ENCODE measurements around the gene TMEM175.
"Not testable (repeated sequence)": the region's sequence is repeated elsewhere in the genome, so short reads cannot be mapped to it uniquely, and the experiment has no call there.

Gene TMEM175

GRCh38 chr4:992297-993110 lies 60.2 kb downstream of the TMEM175 start:
- no peak for DNase-seq

- DNase-seq = no peak
Measured at GRCh38 chr4:993111-994029, 61.1 kb downstream of the TMEM175 start, which contains the start of gene SLC26A1. Gene SLC26A1 (minus strand): TSS chr4:993404. CDS start chr4:991703, 1,701 bp downstream.

- no peak for DNase-seq
Measured at GRCh38 chr4:995311-996026, 63.2 kb downstream of the TMEM175 start.

GRCh38 chr4:996030-996996 lies 64.1 kb downstream of the TMEM175 start:
- DNase-seq = no peak

- DNase-seq = no peak
Measured at GRCh38 chr4:996997-997374, 64.7 kb downstream of the TMEM175 start.

DNA sequence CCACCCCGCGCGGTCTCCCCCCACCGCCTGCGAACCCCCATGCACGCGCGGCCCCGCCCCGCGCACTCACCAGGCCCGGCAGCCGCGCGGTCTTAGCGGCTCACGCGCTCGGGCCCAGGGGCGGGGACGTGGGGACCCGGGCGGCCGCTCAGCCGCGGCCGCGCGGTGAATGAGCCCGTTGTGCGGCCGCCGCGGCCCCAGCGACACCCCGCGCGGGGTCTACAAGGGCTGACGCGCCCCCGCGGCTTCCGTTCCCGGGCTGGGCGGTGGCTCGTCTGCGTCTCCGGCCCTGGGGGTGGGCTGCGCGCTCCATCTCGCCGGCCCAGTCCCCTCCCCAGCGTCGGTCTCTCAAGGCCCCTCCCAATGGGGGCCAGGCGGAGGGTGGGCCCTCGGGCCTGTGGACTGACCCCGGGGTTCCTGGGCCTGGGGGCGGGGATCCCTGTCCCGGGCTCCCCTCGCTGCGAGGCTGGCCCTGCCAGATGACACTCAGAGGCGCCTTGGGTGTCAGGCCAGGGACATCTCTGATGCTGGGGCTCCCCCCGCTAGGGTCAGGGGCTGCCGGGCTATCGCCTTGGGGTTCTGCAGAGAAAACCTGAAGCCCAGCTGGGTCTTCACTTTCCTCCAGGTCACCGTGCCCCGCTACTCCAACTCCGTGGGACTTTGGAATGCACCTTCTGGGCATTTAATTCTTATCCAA lies 65.3 kb downstream of the TMEM175 start:
- DNase-seq = no peak

- no peak for DNase-seq
Measured at GRCh38 chr4:998096-998691, 65.9 kb downstream of the TMEM175 start.

DNA sequence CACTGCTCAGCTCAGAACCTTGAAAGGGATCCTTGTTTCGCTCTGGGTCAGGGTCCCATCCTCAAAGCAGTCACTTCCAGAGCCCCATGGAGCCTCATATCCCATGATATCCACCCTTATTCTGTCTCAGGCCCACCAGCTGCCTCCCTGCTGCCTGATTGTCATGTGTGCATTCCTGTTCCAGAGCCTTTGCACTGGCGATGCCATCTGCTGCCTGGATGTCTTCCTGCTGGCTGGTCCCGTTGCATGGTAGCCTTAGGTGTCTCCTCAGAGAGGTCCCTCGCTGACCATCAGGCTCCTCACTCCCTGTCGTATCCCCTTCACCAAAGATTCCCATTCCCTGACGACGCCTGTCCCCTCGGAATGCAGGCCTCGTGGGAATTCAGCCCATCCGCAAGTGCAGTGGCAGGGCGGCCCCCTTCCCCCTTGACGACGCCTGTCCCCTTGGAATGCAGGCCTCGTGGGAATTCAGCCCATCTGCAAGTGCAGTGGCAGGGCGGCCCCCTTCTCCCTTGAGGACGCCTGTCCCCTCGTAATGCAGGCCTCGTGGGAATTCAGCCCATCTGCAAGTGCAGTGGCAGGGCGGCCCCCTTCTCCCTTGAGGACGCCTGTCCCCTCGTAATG lies 67.1 kb downstream of the TMEM175 start:
- not testable (repeated sequence) for DNase-seq

- DNase-seq = no peak
Measured at GRCh38 chr4:999882-1000425, 67.7 kb downstream of the TMEM175 start.

- DNase-seq = no peak
Measured at GRCh38 chr4:1000686-1001260, 68.5 kb downstream of the TMEM175 start.

- DNase-seq = no peak
Measured at GRCh38 chr4:1001561-1002130, 69.4 kb downstream of the TMEM175 start.

GRCh38 chr4:1002131-1002630 lies 69.9 kb downstream of the TMEM175 start:
- DNase-seq = no peak

- no peak for DNase-seq
Measured at GRCh38 chr4:1002631-1003251, 70.5 kb downstream of the TMEM175 start.

- no peak for DNase-seq
Measured at GRCh38 chr4:1003271-1004070, 71.2 kb downstream of the TMEM175 start.

GRCh38 chr4:1004071-1004418 lies 71.8 kb downstream of the TMEM175 start:
- no peak for DNase-seq

DNA sequence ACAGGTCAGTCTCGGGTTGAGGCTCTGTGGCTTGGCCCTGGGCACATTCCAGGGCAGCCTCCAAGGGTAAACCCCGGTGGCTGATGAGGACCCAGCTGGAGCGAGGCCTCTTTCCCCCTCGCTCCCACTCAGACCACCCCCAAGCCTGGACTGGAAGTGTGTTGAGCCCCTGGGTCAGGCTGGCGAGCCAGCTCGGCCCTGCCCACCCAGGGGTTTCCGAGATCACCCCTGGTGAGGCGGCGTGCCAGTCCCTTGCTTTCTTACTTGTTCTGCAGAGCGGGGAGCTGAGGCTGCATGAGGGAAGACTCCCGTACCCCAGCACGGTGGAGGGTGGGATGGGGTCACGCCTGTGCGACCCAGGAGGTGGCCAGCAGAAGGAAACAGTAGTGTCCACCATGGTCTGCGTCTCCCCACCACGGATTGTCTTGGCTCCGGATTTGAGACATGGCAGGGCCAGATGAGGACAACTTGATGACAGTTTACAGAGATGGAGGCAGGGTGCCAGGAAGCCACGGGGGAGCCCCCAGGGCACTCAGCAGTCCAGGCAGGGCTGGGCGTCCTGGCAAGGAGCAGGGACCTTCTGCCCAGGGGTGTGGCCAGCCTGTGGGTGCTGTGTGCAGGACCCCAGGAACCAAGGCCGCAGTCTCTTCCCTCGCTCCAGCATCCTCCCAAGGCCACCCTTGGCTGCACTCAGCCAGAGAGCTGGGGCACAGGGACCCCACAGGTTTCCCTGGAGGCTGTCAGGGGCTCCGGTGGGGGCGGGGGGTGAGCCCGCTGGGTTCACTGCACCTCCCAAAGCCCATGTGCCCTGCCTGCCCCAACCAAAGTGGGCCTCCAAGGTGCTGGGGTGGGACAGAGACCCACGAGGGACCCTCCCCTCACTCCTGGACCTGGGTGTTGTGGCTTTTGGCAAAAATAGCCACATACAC lies 72.6 kb downstream of the TMEM175 start:
- no peak for DNase-seq

GRCh38 chr4:1006856-1007255 lies 74.6 kb downstream of the TMEM175 start:
- DNase-seq = no peak
